ENCODE data around the gene UBASH3B.
A peak's percentile ranks its signal among the peaks of the same experiment; 100 is the strongest.

Gene UBASH3B

DNA sequence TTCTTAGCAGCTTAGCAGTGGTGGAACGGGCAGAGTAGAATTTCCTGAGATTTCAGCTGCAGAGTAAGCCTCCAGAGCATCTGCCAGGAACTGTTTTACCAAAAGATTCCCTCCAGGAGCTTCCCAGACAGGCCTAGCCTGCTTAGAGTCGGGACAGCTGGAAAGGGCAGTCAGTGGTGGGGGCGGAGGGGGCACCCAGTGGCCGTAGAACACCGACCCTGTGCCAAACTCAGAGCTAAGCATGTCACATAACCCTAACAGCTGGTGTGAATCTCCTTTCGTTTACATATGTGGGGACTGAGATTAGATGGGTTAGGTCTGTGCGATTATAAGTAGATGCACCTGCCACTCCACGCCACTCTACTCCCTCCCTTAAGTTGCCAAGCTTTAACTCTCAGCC lies 102.8 kb downstream of the UBASH3B start:
- no peak for DNase-seq

GRCh38 chr11:122758974-122759373 lies 103.5 kb downstream of the UBASH3B start:
- peak; percentile 43 for DNase-seq

GRCh38 chr11:122763108-122763507 lies 107.6 kb downstream of the UBASH3B start:
- DNase-seq = no peak

GRCh38 chr11:122764371-122765090 lies 109.0 kb downstream of the UBASH3B start:
- no peak for DNase-seq

- DNase-seq = no peak
Measured at GRCh38 chr11:122765487-122766131, 110.1 kb downstream of the UBASH3B start.

- no peak for DNase-seq
Measured at GRCh38 chr11:122769126-122769780, 113.7 kb downstream of the UBASH3B start.

GRCh38 chr11:122772945-122773344 lies 117.4 kb downstream of the UBASH3B start:
- DNase-seq = peak; percentile 40

DNA sequence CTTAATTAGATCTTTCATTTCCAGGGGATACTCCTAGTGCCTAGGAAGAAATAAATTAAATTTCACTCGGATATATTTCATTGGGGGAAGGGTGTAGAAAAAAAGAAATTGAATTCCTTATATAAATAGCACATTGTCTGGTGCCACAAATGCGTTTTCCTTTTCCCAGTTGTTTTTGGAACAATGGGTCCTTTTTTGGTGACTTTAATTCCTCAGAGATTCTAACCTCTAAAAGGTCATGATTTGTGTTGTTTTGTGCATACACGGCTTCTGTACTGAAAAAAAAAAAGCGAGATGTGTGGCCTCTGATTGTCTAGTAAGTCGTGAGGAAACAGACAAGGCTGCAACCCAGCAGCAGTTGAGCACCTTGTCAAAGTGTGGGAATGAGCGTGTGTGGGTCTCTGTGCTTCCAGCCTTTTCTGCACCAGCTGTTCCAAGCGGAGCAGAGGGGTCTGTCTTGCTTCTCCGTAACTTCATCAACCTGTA lies 118.3 kb downstream of the UBASH3B start:
- DNase-seq = no peak

DNA sequence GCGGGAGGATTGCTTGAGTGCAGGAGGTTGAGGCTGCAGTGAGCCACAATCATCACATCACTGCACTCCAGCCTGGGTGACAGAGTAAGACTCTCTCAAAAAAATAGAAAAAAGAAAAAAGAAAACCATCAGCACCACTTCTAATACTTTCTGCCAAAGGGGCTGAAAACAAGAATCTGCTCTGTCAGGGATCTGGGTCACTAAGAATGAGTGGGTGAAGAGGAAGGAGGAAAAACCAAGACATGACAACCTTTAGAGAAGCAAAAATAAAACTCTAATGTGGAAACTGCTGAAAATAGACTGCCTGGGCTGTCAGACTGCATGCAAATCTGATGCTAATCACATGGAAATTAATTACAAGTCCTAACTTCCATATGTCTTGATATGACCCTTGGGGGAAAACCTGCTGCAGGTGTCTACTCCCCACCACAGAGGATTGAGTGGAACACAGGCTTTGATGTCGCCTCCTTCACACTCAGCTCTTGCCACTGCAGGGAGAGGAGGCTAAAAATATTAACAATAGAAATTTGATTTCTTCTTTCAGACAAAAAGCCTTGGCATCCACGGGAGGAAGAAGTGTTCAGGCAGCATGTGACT lies 120.3 kb downstream of the UBASH3B start:
- no peak for DNase-seq

- DNase-seq = no peak
Measured at GRCh38 chr11:122776546-122776945, 121.0 kb downstream of the UBASH3B start.

DNA sequence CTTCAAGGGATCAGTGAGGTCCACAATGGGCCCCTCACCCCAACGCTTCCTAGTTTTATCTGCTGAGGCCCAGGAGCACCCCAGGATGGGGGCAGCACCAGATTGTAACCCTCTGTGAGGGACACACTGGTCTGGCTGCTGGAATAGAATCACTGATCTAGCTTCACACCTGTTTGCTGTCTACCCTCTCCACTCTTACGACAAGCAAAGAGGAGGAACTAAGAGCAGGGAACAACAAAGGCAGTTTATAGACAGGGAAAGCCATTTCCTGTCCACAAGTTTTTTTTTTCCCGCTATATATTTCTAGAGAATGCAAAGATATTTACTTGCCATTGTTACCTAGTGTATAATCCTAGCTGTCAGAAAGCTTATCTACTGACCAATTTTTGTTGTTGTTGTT lies 121.8 kb downstream of the UBASH3B start:
- DNase-seq = no peak

DNA sequence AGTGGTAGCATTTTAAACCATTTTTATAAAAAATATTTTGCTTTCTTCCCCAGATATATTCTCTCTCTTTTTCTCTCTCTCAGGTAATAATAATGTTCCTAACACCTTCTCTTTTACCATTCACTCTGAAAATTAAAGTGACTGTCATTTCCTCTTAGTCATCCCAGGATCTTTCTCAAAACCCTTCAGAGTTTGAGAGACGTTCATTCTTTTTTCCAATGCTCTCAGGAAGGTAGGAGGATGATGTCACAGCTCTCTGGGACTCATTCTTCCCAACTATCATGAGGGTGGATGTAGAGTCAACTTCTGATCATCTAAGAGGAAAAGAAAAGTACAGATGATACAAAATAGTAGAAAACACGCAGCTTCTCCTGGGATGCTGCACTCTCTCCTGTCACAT lies 122.6 kb downstream of the UBASH3B start:
- DNase-seq = peak; percentile 39

- peak; percentile 55 for DNase-seq
Measured at GRCh38 chr11:122779047-122779629, 123.6 kb downstream of the UBASH3B start.

GRCh38 chr11:122780296-122780949 lies 124.9 kb downstream of the UBASH3B start:
- no peak for DNase-seq

DNA sequence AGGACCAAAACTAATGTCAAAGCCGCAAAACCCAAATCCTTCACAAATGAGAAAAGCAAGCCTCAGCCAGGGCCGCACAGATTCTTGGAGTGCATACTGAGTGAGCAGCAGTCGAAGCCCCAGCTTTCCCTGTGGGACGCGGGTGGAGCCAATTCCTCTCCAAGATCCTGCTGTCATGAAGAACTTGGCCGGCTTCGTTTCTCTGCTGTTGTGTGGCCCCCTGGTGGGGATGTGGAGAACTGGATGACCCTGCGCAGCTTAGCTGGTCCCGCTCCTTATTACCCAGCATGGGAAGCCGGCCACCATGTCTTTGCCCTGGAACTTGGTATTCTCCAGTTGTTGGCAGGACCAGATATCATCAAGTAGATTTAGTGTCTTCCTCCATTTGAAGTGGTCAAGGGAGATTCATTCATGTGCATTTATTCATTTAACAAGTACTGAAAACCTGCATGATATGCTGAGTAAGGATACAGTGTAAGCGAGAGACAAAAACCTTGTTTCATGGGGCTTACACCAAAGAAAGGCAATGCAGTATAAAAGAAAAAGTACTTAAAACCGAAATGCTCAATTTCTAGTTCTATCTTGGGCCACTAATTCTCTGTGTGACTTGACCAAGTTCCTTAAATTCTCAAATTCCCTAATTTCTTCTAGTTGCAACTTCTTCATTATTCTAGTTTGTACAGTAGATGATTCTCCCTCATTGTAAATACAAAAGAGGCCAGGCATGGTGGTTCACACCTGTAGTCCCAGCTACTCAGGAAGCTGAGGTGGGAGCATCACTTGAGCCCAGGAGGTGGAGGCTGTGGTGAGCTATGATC lies 126.1 kb downstream of the UBASH3B start:
- peak; percentile 89 for DNase-seq

- no peak for DNase-seq
Measured at GRCh38 chr11:122782222-122782621, 126.7 kb downstream of the UBASH3B start.

GRCh38 chr11:122784325-122784955 lies 128.9 kb downstream of the UBASH3B start:
- peak; percentile 85 for DNase-seq

- no peak for DNase-seq
Measured at GRCh38 chr11:122785031-122785541, 129.6 kb downstream of the UBASH3B start.

DNA sequence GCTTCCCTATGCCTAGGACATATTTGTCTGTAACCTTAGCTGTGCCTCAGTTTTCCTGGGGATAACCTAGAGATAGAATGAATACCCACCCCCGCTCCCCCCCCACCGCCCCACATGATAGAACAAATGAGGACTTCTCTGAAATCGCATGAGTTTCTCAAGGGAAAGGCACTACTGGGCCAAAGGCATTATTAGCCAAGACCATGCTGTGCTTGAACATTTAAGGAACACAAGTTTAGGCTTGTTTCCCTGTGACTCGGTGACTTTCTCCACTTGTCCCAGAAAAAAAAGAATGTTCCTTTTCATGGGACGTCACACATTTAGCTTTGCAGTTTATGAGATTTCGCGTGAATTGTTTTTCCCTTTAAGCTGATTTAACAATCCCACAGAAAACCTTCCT lies 131.4 kb downstream of the UBASH3B start:
- no peak for DNase-seq

DNA sequence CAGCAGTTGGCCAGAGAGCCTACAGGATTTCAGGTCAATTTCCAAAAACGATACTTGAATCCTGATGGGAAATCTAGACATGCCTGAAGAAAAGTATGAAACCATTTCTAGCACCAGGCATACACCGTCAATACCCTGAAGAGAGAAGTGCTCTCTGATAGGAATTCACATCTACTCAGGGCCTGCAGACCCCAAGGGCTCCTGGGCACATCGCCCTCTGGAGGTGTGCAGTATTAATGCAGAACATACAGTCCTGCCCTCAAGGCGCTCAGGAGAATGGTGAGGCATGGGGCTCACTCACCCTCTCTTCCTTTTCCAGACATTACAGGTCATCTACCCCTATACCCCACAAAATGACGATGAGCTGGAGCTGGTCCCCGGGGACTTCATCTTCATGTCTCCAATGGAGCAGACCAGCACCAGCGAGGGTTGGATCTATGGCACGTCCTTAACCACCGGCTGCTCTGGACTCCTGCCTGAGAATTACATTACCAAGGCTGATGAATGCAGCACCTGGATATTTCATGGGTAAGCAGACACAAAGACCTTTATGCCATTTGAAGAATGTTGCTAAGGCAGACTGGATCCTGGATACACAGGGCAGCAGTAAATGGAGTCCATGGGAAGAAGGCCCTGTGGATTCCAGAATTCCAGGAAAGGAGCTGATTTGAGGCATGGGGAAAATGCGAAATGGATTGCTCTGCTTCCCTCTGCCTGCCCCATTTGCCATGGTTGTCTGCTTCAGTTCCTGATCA lies 133.4 kb downstream of the UBASH3B start:
- DNase-seq = no peak

Measured in fibroblast of skin of right quadriceps (primary cell).